Prostate gland (tissue), 2 donors: ENCODE results near the gene SPRYD7. TPM values are rescaled to one million over a fixed set of nuclear protein-coding genes. Genes with fewer than 3 reads are reported as not detected.
A peak's percentile ranks its signal among the peaks of the same experiment; 100 is the strongest.

Experiments used
- DNase-seq: peaks from one replicate; pipeline ENCODE4 v3.0.0-alpha.2; 2019; ENCODE audit warnings: low spot score
- H3K27ac ChIP-seq, 2 donors: fragments of 200-600 bp; sonication (generic); 2 replicates each; pipeline ENCODE4 v1.5.1; 2017 to 2019
- H3K27me3 ChIP-seq: fragments of 200-600 bp; sonication (generic); replicated peaks from 2 replicates; pipeline ENCODE4 v1.5.1; 2019; ENCODE audit not compliant: insufficient read depth
- H3K36me3 ChIP-seq, 2 donors: fragments of 200-600 bp; sonication (generic); 1 replicate in 1 of 2; 2 replicates in 1 of 2; pipeline versions ENCODE4 v1.5.1 to v1.8.1; 2017 to 2019
- H3K4me1 ChIP-seq: fragments of 200-600 bp; sonication (generic); replicated peaks from 2 replicates; pipeline ENCODE4 v1.5.1; 2019
- H3K4me3 ChIP-seq, 2 donors: fragments of 200-600 bp; sonication (generic); 2 replicates each; pipeline ENCODE4 v1.5.1; 2017 to 2019
- H3K9me3 ChIP-seq: fragments of 200-600 bp; sonication (generic); 2 replicates; pipeline ENCODE4 v1.5.1; 2017
- CTCF ChIP-seq, 4 experiments: fragments of 200-600 bp in 2 of 4; fragments of 450-650 bp in 2 of 4; sonication (generic) in 2 of 4; IDR thresholded peaks; 1 replicate in 3 of 4; 2 replicates in 1 of 4; pipeline ENCODE4 v1.5.1; 2016 to 2019; ENCODE audit warnings: antibody characterized with exemption in 4 of 4, mild to moderate bottlenecking in 2 of 4, moderate library complexity in 2 of 4
- POLR2A ChIP-seq: fragments of 450-650 bp; IDR thresholded peaks from one replicate; pipeline ENCODE4 v1.6.1; 2016; ENCODE audit warnings: antibody characterized with exemption, mild to moderate bottlenecking
- POLR2AphosphoS5 ChIP-seq: sonication (generic); formaldehyde crosslinking; IDR thresholded peaks from one replicate; pipeline ENCODE4 v1.6.1; 2017; ENCODE audit warnings: antibody characterized with exemption
- whole genome bisulfite sequencing: methylation state at CpG from one replicate; pipeline ENCODE4 v1.1.5; 2018; 5-methylcytosine and 5-hydroxymethylcytosine counted together
- intact Hi-C: fragments of 100-400 bp; cut with DNase I; formaldehyde crosslinking; loops from one replicate; pipeline ENCODE4 v1.14.2; 2022
- total RNA-seq, 2 donors: library from RNA; depleted of rRNA; stranded (reverse); fragments of >200 nt; gene quantifications; one replicate each; pipeline ENCODE4 v1.1.0, GENCODE V29; 2016

Gene SPRYD7
- total RNA-seq, 2 donors from 2014 or later, result 6.9 to 8.4 TPM

DNA sequence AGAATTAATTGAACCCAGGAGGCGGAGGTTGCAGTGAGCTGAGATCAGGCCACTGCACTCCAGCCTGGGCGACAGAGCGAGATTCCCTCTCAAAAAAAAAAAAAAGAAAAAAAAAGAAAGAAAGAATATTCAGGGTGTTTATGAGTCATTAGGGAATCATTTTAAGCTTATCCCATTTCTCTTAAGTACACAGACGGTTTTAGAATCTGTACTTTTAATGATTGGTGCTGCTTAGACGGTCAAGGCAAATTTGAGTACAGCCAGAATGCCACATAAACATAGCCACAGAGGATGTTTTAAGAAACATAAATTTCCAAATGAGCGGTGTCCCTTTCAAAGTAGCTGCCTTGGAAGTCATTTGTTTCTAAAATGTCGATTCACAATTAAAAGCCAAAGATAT is 2.6 kb downstream of the SPRYD7 start:
- no peaks in the 10 kb centered on the region for H3K4me1 ChIP-seq
- WGBS, result 93% methylated on average over 7 of the region's 7 CpGs
- intact Hi-C loops, result loop anchor here (10.0 kb wide), 1 partner anchor 79 kb away; no protein-coding TSS in a partner anchor
- H3K4me3 ChIP-seq, result no peak overlapping the region
- no peaks in the 10 kb centered on the region for H3K36me3 ChIP-seq
- no peak overlapping the region for H3K27ac ChIP-seq
- no peaks in the 10 kb centered on the region for H3K27me3 ChIP-seq
- H3K9me3 ChIP-seq, result no peaks in the 10 kb centered on the region
- DNase-seq, result no peak
- no peak for TF ChIP-seq POLR2AphosphoS5
- TF ChIP-seq CTCF (IDR thresholded peaks at IDR 0.05), result no peak
- TF ChIP-seq POLR2A, result no peak

DNA sequence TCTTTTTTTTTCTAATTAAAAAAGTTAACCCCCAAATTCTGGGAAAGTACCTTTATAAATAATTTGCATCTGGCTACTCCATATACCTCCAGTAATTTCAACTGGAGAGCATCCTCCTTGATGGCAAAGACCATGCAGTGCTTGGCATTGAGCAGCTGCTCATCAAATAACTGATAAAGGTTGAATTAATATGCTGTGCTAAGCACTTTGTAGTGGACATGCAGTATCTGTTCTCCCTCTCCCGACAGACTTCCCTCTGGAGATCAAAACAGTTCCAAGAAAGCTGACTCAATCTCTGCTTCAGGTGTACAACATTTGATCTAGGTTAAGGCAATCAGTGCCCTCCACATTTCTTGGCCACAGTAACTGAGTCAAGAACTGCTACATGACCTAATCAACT is 3.3 kb downstream of the SPRYD7 start:
- intact Hi-C loops, result loop anchor here (10.0 kb wide), 1 partner anchor 78 kb away; no protein-coding TSS in a partner anchor
- WGBS, result 42% methylated on average over 1 of the region's 1 CpG
- no peaks in the 10 kb centered on the region for H3K27me3 ChIP-seq
- no peak overlapping the region for H3K4me3 ChIP-seq
- H3K36me3 ChIP-seq, result no peaks in the 10 kb centered on the region
- no peak overlapping the region for H3K27ac ChIP-seq
- DNase-seq, result no peak
- TF ChIP-seq POLR2AphosphoS5, result no peak
- TF ChIP-seq POLR2A, result no peak
- no peak for TF ChIP-seq CTCF (IDR thresholded peaks at IDR 0.05)
- H3K4me1 ChIP-seq, result no peaks in the 10 kb centered on the region
- H3K9me3 ChIP-seq, result no peaks in the 10 kb centered on the region

- H3K9me3 ChIP-seq, result no peaks in the 10 kb centered on the region
- no peak for DNase-seq
- H3K4me1 ChIP-seq, result no peaks in the 10 kb centered on the region
- intact Hi-C loops, result loop anchor here (10.0 kb wide), 1 partner anchor 77 kb away; no protein-coding TSS in a partner anchor
- 82% methylated on average over 2 of the region's 2 CpGs for WGBS
- TF ChIP-seq CTCF (IDR thresholded peaks at IDR 0.05) (no peak), POLR2AphosphoS5 (no peak), POLR2A (no peak)
- no peaks in the 10 kb centered on the region for H3K27me3 ChIP-seq
- H3K36me3 ChIP-seq, result no peaks in the 10 kb centered on the region
- no peak overlapping the region for H3K4me3 ChIP-seq
- no peak overlapping the region for H3K27ac ChIP-seq
Measured at GRCh38 chr13:49932066-49932465, 4.1 kb downstream of the SPRYD7 start.

- H3K27ac ChIP-seq, result no peak overlapping the region
- DNase-seq, result no peak
- H3K9me3 ChIP-seq, result no peaks in the 10 kb centered on the region
- no peaks in the 10 kb centered on the region for H3K27me3 ChIP-seq
- intact Hi-C loops, result no loop called here
- 84% methylated on average over 3 of the region's 3 CpGs for whole genome bisulfite sequencing
- no peaks in the 10 kb centered on the region for H3K4me1 ChIP-seq
- H3K36me3 ChIP-seq, result no peaks in the 10 kb centered on the region
- TF ChIP-seq POLR2AphosphoS5, result no peak
- TF ChIP-seq CTCF (IDR thresholded peaks at IDR 0.05), result no peak
- TF ChIP-seq POLR2A, result no peak
- no peak overlapping the region for H3K4me3 ChIP-seq
Measured at GRCh38 chr13:49927755-49928154, 8.4 kb downstream of the SPRYD7 start.

GRCh38 chr13:49925881-49926418 is 10.2 kb downstream of the SPRYD7 start:
- 50% methylated on average over 2 of the region's 2 CpGs for WGBS
- H3K4me3 ChIP-seq, result no peak overlapping the region
- no peaks in the 10 kb centered on the region for H3K4me1 ChIP-seq
- TF ChIP-seq CTCF (IDR thresholded peaks at IDR 0.05) (no peak), POLR2AphosphoS5 (no peak), POLR2A (no peak)
- peak overlapping the region in 1 of 2 donors; percentile 41 for H3K27ac ChIP-seq
- H3K9me3 ChIP-seq, result no peaks in the 10 kb centered on the region
- no peak for DNase-seq
- no peaks in the 10 kb centered on the region for H3K36me3 ChIP-seq
- H3K27me3 ChIP-seq, result no peaks in the 10 kb centered on the region
- intact Hi-C loops, result no loop called here
